Endodermal cell (in vitro differentiated cells): ENCODE data around the gene CRYZL1. TPM values are rescaled to one million over a fixed set of nuclear protein-coding genes. Genes with fewer than 3 reads are reported as not detected.
A peak's percentile ranks its signal among the peaks of the same experiment; 100 is the strongest.

Experiments used
- DNase-seq: peaks from one replicate; pipeline ENCODE4 v3.0.0-alpha.2; 2017
- H3K27ac ChIP-seq: 2 replicates; pipeline ENCODE4 v1.5.1; 2013; ENCODE audit warnings: mild to moderate bottlenecking, low read depth, low read length, moderate library complexity
- H3K27me3 ChIP-seq: 2 replicates; pipeline ENCODE4 v1.6.1; 2013; ENCODE audit warnings: mild to moderate bottlenecking, low read length, moderate library complexity; ENCODE audit not compliant: insufficient read depth, control insufficient read depth, poor library complexity, severe bottlenecking
- H3K36me3 ChIP-seq: 2 replicates; pipeline ENCODE4 v1.7.0; 2013; ENCODE audit warnings: mild to moderate bottlenecking, low read length, moderate library complexity; ENCODE audit not compliant: control insufficient read depth, insufficient read depth
- H3K4me1 ChIP-seq: one replicate; pipeline ENCODE4 v1.7.0; 2013; ENCODE audit warnings: low read length; ENCODE audit not compliant: control insufficient read depth, insufficient read depth
- H3K4me3 ChIP-seq: 2 replicates; pipeline ENCODE4 v1.5.1; 2013; ENCODE audit warnings: mild to moderate bottlenecking, low read length, moderate library complexity
- H3K9ac ChIP-seq: 2 replicates; pipeline ENCODE4 v1.6.1; 2013; ENCODE audit warnings: mild to moderate bottlenecking, low read length, moderate library complexity; ENCODE audit not compliant: poor library complexity, severe bottlenecking; ENCODE audit errors: extremely low read depth
- H3K9me3 ChIP-seq: 2 replicates; pipeline ENCODE4 v1.6.1; 2013; ENCODE audit warnings: mild to moderate bottlenecking, low read length, moderate library complexity; ENCODE audit not compliant: control insufficient read depth
- H3K27ac Mint-ChIP-seq: 2 replicates; pipeline ENCODE4 v1.8.0; 2020; ENCODE audit warnings: mixed read lengths
- H3K27me3 Mint-ChIP-seq: 2 replicates; pipeline ENCODE4 v1.8.0; 2021; ENCODE audit warnings: mild to moderate bottlenecking, mixed read lengths; ENCODE audit not compliant: insufficient read depth
- H3K36me3 Mint-ChIP-seq: 2 replicates; pipeline ENCODE4 v1.8.0; 2020; ENCODE audit warnings: low read depth, mixed read lengths
- H3K4me1 Mint-ChIP-seq: 2 replicates; pipeline ENCODE4 v1.8.0; 2020; ENCODE audit warnings: mixed read lengths
- H3K4me3 Mint-ChIP-seq: 2 replicates; pipeline ENCODE4 v1.8.0; 2020; ENCODE audit warnings: mild to moderate bottlenecking, moderate library complexity, mixed read lengths
- H3K9me3 Mint-ChIP-seq: 2 replicates; pipeline ENCODE4 v1.8.0; 2020; ENCODE audit warnings: mild to moderate bottlenecking, mixed read lengths
- CTCF ChIP-seq: fragments of 200-600 bp; sonication (generic); conservative IDR thresholded peaks from 2 replicates; pipeline ENCODE4 v1.5.0; 2021; ENCODE audit warnings: antibody characterized with exemption, mild to moderate bottlenecking
- WGBS, 2 experiments: methylation state at CpG; one replicate each; pipeline versions ENCODE4 v1.1.5 to v1.1.7; 2013; ENCODE audit warnings: missing lambda C conversion rate in 2 of 2, mixed read lengths in 1 of 2; ENCODE audit not compliant: insufficient coverage in 1 of 2, insufficient read length in 1 of 2; 5-methylcytosine and 5-hydroxymethylcytosine counted together
- total RNA-seq, 2 donors: library from RNA; stranded (reverse); fragmentation: NEBNext Ultra II Directional in 1 of 2; extraction: Animal tissue kit (Norgen Biotek cat#: 25700) in 1 of 2; gene quantifications; 2 replicates in 1 of 2; 3 replicates in 1 of 2; pipeline ENCODE4 v1.2.1, GENCODE V29; 2021

Gene CRYZL1
- total RNA-seq, 2 donors from 2014 or later: 33.8 to 51.0 TPM

- Mint-ChIP-seq H3K4me3 (no peak overlapping the region), H3K36me3 (peaks cover 13% of the 10 kb centered on the region), H3K9me3 (no peaks in the 10 kb centered on the region), H3K27ac (peak overlapping the region; percentile 93), H3K27me3 (no peaks in the 10 kb centered on the region), H3K4me1 (peaks cover 69% of the 10 kb centered on the region)
- WGBS, 2 experiments: 94 to 100% methylated on average over 2 to 4 of the region's 4 CpGs
- Histone ChIP-seq H3K36me3 (peaks cover 5% of the 10 kb centered on the region), H3K9ac (no peak overlapping the region), H3K27me3 (no peaks in the 10 kb centered on the region), H3K9me3 (no peaks in the 10 kb centered on the region), H3K27ac (no peak overlapping the region), H3K4me1 (peaks cover 23% of the 10 kb centered on the region), H3K4me3 (no peak overlapping the region)
- no peak for TF ChIP-seq CTCF
- DNase-seq: peak; percentile 33
Observed at GRCh38 chr21:33654412-33654811, 12.9 kb upstream of the CRYZL1 start.

GRCh38 chr21:33651965-33652680 is 10.6 kb upstream of the CRYZL1 start:
- H3K36me3 ChIP-seq: no peaks in the 10 kb centered on the region
- H3K9ac ChIP-seq: no peak overlapping the region
- H3K9me3 ChIP-seq: no peaks in the 10 kb centered on the region
- Mint-ChIP-seq H3K27ac (peak overlapping the region; percentile 79), H3K4me1 (peaks cover 61% of the 10 kb centered on the region), H3K27me3 (no peaks in the 10 kb centered on the region), H3K36me3 (peaks cover 16% of the 10 kb centered on the region), H3K4me3 (peak overlapping the region; percentile 10), H3K9me3 (no peaks in the 10 kb centered on the region)
- no peaks in the 10 kb centered on the region for H3K27me3 ChIP-seq
- H3K4me1 ChIP-seq: peaks cover 18% of the 10 kb centered on the region
- H3K4me3 ChIP-seq: no peak overlapping the region
- peak; percentile 81 for DNase-seq
- peak; percentile 19 for TF ChIP-seq CTCF
- H3K27ac ChIP-seq: no peak overlapping the region
- WGBS, 2 experiments: 60 to 100% methylated on average over 2 to 8 of the region's 8 CpGs

GRCh38 chr21:33650929-33651509 is 9.5 kb upstream of the CRYZL1 start:
- Histone ChIP-seq H3K9ac (peak overlapping the region; percentile 49), H3K36me3 (no peaks in the 10 kb centered on the region), H3K4me3 (peak overlapping the region; percentile 2), H3K4me1 (peaks cover 16% of the 10 kb centered on the region), H3K27ac (peak overlapping the region; percentile 33), H3K9me3 (no peaks in the 10 kb centered on the region), H3K27me3 (no peaks in the 10 kb centered on the region)
- H3K4me3 Mint-ChIP-seq: peak overlapping the region; percentile 10
- peak; percentile 54 for DNase-seq
- peaks cover 58% of the 10 kb centered on the region for H3K4me1 Mint-ChIP-seq
- no peak for TF ChIP-seq CTCF
- WGBS, 2 experiments: 61 to 100% methylated on average over 2 to 7 of the region's 7 CpGs
- peaks cover 16% of the 10 kb centered on the region for H3K36me3 Mint-ChIP-seq
- H3K9me3 Mint-ChIP-seq: no peaks in the 10 kb centered on the region
- peak overlapping the region; percentile 79 for H3K27ac Mint-ChIP-seq
- no peaks in the 10 kb centered on the region for H3K27me3 Mint-ChIP-seq
